AML-193 (cell line): ENCODE data around the gene DTNA.
A peak's percentile ranks its signal among the peaks of the same experiment; 100 is the strongest.

ENCODE experiments used
- DNase-seq, 2 experiments: peaks; one replicate each; lab custom pipeline; 2025; lab: John Stamatoyannopoulos, UW

Gene DTNA

DNA sequence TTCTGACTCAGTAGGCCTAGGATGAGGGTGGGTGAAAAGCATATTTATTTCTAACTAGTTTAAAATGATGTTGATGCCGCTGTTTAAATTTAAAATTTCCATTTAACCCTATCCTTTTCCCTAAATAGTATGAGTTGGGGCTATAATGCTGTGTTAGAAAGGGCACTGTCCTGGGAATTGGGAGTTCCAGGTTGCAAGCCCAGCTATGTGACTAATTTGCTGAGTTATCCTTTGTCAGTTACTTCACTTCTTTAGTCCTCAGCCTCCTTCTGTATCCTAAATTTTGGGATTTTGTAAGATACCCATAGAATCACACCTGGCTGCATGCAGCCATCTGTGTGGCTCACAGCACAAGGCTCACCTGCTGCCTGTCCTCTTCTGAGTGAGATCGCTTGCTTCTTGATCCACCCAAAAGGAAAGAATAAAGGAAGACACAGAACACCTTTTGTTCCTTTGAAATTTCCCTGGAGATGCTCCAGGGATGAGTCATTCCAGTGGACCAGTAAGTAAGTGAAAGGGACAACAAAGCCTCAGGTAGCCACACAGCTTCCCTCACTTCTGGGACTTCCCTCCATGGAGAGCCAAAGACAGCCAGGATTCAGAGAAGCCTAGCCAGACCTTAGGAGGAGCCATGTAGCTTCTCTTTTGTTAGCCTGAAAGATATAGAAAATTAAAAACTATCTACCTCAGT, 97.2 kb downstream of the DTNA start:
- DNase-seq: no peak

DNA sequence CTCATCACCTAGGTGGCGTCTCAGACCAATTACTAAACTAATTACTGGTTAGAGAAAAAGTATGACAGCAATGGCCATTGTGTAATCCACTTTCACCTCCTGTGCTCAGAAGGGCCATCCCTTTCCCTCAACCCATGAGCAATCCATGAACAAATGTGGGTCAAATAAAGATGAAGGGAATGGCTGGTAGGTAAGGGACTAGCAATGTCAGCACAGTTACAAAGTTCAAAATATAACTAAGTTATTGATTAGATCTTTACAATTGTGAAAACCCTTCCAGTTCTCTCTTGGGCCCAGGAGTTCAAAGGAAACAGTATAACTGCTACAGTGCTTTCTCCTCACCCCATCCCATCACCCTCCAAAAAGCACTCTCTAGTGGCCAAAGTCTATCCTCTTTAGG, 98.3 kb downstream of the DTNA start:
- DNase-seq: no peak

DNA sequence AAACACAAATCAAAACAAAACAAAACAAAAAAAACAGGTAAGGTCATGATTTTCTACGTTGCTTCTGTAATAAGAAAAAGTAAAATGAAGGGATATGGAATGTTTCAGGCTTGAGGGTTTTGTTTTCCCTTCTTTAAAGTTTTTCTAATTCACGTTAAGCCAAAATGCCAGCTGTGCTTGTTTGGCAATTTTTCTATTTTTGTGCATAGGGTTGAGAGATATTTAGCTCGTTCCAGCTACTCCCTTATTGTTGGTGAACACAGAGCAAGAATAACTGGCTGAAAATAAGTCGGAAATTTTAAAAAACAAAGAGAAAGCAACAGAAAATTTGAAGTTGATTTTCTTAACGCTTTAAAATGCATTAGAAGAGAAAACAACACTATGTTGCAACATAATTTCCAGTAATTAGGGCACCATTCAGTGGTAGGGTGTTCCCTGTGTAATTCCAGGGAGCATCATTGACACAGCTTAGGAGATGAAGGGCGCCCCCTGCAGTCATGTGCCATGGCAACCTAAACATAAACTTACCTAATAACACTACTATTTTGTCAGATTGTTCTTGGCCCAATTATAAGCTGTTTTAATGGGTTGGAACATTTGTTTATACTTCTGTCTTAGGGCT, 99.5 kb downstream of the DTNA start:
- DNase-seq: peak; percentile 1 to 9

DNA sequence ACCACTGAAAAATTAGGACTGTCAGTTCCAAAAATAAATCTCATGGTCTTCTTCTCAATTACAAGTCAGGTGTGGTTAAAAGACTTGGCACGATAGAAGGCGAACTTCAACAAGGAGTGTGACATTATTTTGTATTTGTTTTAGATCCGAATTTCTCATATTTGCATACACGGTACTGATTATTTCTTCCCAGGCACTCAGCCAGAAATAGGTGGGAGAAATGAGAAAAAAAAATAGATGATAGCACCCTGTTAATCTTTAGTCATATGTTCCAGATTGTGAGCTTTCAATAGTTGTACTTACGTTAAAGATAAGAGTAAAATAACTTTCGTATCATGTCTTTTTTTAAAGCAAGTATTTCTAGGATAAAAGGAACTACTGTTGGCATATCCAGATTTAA, 106.1 kb downstream of the DTNA start:
- no peak for DNase-seq

DNA sequence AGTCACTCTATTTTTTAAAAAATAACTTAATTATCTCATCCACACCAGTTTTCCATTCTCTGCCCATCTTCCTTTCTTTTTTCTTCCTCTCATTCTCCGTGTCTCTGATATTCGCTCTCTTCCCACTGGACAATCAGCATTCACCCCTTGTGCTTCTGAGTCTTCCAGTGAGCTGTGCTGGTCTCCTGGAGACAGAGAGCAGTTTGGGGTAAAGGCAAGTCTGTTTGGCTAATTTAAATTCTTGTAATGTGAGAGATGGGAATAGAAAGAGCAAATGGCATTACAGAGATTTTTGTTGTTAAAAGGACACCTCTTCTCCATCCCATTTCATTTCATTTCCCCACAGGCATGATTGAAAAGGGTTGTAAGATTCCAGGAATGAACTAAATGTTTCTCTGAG, 107.5 kb downstream of the DTNA start:
- no peak for DNase-seq

DNA sequence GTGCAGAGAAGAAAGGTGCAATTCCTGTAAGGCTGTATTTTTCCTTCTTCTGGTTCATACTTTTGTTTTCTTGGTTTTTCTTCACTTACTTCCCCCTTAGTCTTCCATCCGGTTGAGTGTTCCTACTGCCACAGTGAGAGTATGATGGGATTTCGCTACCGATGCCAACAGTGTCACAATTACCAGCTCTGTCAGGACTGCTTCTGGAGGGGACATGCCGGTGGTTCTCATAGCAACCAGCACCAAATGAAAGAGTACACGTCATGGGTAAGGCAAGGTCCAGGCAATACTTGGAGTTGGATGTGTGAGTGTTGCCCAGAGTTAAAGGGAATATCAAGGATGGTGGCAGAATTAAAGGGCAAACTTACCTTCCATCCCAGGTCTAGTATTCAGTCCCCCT, 108.0 kb downstream of the DTNA start:
- DNase-seq: no peak

DNA sequence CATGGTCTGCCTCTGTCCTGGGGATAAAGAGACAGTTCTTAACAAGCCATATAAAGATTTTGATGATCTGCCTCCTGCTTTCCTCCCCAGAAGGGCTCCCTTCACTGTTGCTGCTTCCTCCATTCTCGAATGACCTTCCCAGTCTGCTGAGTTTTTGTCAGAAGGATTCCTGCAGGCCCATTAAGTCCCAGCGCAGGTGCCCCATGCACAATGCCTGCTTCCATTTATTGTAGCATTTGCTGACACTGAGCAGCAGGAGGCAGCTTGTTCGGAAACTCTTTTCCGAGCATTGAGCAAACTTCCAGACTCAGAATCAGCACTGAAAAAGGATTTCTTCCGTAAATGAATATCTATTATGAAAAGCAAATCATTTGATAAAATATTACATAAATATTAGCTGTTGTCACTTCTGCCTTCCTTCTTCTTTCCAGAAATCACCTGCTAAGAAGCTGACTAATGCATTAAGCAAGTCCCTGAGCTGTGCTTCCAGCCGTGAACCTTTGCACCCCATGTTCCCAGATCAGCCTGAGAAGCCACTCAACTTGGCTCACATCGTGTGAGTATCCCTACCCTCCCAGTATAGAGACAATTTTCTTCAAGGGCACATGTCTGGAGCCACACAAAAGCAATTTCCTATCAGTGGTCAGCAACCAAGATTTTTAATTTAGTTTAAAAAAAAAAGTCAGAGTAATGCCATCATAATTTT, 110.4 kb downstream of the DTNA start:
- no peak for DNase-seq

DNA sequence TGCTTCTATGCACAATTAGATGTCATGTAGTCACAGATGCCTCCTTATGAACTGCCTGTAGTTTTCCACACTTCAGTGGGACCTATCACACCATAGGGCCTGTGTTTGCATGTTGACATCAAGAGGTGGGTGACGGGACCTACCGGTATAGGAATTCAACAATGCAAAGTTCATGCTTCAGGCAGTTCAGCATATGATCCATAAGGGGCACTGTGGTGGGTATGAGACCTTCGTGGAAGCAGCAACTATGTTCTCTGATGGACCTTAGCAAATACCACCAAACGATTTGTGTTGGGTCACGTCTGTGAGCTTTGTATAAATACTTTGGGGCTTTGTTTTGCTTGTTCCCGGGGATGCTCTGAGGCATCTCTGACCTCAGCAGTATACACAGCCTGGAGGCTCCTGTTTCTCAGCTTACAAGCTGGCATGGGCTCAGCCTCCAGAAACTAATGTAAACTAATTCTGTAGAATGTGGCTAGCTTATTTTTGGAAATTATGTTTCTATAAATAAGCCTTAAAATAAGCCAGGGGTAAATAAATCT, 111.6 kb downstream of the DTNA start:
- DNase-seq: no peak

DNA sequence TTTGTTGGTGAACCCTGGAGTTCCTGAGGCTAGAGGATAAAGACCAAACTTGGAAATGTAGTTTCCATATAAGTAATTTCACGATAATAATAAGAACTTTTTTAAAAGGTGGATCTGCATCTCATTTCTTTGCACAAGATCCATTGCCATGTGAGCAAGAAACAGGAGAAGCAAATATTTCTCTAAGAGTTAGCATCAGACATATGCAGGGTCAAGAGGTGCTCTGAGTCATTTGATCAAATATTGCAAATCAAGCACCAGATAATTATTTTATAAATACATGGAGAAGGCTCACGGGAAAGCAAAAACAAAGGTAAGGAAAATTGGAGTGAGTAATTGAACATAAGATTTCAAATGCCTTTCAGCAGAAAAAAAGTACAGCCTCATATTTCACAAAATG, 118.0 kb downstream of the DTNA start:
- no peak for DNase-seq

DNA sequence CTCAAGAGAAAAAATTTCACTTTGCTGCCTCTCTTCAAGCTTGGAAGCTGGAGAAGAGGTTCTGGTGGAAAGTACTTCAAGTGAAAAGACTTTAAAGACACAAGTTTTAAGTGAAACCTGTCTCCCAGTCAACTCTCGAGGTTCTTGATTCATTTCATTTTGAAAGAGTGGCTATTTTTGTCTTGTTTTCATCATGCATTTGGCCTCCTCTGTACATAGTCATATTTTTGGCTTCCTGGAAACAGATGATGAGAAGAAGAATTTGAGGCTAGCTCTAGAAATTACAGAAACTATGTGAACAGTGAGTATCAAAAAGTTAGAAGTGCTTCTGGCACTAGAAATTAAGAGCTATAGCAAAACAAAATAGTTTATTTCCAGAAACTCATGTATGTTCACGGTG, 124.8 kb downstream of the DTNA start:
- DNase-seq: no peak

DNA sequence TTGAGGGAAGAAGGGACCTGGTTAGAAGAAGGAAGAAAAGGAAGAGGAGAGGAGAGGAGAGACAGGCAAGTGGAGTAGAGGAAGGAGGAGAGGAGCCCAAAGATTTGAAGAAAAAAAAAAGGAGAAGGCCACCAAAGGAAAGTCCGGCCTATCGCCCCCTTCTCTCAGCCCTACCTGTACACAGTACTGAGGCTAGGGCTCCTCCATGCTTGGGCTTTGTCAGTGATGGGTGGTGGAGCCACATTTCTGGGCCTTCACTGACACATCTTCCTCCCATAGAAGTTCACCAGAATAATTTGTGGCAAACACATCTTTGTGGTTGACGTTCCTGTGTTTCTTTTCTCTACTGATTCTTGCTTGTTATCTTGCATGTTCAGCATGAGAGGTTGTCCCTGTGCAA, 125.4 kb downstream of the DTNA start:
- DNase-seq: no peak

DNA sequence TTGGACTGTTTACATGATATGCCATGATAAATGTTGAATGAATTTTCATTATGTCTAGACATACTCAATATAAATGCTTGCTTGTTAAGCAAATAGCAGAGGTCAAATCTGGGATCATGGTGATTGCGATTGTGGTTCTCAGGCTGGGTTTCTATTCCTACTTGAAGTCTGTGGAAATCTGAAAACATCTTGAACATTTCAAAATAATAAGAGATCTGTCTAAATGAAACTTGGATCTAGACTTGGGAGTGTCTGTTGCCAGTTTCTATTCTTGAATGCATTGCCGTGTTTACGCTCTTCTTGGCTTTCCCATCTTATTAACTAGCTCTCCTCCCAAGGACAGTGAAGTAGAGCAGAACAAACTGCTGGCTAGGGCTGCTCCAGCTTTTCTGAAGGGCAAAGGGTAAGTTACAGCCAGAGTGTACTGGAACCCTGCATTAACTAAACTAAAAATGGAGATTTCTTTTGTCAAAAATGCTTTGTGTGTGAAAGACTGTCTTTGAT, 127.7 kb downstream of the DTNA start:
- no peak for DNase-seq

DNA sequence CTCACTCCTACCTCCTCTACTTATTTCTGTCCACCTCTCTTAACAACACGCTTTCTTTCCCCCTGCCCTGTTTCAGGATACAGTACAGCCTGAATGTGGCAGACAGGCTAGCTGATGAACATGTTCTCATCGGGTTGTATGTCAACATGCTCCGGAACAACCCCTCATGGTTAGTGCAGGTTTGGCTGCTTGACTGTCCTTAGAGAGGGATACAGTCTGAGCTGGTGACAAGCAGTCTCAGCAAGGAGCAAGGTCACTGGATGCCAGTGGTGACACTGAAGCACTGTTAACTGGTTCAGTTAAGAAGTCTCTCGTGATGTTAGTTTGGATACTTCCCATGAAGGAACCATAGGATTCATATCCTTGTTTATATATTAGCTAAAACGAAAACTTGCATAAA, 128.6 kb downstream of the DTNA start:
- DNase-seq: no peak

DNA sequence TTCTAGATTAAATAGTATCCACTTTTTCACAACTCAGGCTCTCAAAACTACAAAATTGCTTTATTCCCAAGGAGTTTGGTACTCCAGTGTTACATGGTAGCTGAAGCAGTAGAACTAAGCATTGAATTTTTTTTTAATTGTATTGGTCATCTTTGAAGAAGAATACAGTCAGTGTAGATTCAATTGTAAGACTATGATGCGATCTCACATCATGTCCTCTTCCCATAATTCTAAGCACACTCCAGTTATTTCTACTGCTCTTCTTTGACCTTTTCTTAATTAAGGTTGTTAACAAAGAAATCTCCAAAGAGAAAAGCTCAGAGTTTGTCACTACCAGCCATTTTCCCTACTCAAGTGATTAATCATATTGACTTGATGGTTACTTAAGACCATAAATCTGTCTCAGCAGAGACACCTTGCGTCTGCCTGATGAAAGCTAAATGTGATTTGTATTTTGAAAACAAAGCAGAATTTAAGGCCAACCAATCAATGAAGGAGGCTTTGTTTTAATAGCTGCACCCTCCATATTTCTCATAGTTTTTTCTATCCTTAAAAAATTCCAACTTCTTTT, 130.2 kb downstream of the DTNA start:
- no peak for DNase-seq

DNA sequence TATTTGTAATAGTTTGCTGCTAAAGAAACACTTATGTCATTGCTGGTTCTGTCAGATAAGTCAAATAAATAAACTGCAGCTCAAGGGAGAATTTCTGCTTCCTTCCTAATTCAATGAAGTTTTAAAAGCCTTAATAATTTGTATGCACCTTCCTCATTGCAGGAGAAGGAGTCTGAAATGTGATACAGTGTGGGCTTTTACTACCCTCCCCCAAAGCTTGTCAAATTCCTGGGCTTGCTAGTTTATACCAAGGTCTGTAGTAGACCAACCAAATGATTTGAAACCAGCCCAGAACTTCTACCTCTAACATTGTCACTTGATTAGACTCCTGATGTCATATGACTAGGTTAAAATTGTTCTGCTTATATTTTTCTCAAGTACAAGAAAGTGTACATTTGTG, 131.8 kb downstream of the DTNA start:
- no peak for DNase-seq

DNA sequence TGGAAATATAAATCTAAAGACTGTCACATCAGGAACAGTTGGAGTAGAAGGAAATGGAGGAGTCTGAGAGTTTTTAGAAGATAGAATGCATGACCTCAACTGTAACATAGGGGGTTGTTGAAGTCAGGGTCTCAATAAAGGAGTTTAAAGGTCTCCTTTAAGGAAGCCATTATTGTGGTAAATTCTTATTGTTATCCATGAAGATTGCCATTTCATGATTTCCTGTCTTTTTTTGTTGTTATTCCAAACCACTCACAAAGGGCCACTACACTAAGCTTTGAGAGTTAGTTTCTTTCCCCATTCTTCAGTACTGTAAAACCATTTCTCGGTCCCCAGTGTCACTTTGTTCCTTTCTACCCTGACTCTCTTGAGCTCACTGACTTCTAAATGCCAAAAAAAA, 134.0 kb downstream of the DTNA start:
- DNase-seq: no peak

DNA sequence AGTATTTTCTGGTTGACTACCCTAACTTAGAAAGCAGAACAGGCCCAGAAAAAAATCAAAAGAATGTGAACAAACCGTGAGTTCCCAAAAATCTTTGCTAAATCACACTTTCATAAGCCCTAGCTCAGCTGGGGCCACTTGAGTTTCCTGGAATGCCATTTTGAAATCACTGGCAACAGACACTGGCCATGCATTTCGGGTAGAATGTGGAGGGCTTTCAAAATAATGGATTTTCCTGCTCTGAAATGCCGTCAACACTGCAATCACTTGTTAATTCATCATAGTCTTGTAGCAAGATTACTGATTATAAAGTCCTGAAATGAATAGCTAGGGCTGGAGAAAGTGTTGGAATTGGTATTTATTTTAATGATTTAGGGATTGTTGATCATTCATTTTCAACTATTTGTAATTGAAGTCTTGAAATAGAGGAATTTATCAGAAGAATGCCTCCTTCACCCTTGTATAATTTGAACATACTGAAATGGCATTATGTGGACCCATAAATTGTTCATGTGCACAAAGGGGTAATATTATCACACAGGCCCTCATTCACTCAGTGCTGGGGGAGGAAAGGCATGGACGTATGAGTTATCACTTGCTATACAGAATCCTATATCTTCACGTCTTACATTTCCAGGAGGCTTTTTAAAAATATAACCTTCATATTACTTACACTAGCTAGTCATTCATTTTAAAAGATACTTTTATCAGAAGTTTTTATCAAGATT, 134.8 kb downstream of the DTNA start:
- DNase-seq: no peak

DNA sequence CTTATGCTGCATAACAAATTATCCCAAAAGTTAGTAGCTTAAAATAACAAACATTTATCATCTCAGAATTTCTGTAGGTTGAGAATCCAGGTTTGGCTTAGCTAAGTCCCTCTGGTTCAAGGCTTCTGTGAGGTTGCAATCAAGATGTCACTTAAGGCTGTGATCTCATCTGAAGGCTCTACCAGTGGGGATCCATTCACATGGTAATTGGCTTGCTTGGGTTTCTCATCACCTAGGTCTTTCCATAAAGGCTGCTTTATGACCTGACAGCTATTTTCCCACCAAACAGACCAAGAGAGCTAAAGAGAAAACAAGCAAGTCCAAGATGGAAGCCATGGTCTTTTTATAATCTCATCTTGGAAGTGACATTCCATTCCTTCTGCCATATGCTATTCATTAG, 137.3 kb downstream of the DTNA start:
- DNase-seq: no peak

DNA sequence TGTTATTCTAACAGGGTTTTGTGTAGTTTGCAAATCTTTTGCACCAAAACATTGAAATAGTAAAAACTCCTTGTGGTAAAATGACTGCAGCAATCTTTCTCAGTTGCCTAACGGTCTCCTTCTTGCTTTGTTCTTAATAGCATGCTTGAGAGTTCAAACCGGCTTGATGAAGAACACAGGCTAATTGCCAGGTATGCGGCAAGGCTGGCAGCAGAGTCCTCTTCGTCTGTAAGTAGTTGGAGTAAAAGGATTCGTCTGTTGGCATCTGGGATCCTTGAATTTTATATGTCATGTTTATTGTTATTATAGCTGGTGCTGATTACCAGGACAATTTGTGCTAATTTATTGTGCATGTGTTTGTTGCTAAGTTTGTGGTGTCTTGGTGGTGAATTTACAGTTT, 138.1 kb downstream of the DTNA start:
- no peak for DNase-seq

DNA sequence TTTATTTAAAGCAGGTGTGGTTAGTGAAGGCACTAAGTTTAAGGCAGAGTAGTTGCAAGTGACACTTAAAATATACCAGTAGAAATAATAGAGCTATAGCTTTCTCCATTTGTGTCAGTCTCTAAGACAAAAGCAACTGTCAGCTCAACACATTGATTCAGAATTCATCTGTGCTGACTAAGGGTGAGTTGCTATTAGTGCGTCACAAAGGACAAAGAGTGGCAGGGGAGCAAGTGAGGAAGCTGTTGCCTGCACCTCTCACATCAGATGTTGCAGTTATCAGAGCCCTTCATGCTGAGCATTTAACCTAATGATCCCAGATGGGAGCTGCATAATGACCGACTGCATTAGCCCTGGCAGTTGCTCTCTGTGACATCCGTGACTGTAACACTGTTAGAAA, 138.6 kb downstream of the DTNA start:
- DNase-seq: no peak

DNA sequence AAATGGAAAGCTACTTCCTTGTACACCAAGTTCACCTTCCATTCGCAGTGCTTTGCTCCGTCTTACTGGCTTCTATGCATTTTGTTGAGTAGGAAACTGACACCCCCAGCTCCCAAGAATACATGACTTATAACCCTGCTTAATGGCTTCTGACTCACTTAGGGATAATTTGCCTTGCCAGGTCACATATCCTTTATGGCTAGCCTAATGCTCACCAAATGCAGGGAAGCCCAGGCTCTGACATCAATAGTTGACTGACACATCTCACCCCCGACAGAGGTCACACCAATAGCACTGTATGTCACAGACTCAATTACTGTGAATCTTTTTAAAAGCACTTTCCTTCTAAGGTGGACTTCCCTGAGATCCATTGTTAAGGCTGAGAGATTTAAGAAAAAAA, 147.2 kb downstream of the DTNA start:
- no peak for DNase-seq

DNA sequence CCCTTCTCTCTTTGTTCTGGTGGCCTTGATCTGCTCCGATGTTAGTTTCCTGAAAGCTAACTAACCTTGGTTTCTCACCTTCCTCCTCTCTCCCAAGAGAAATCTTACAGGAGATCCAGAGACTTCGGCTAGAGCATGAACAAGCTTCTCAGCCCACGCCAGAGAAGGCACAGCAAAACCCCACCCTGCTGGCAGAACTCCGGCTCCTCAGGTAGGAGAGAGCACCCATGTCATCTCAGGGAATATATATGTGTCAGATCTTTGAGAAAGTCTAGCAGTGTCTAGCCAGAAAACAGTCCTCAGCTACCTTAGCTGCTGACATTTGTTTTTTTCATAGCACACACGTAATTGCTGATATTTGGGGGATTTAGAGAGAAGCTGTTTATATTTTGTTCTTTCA, 148.1 kb downstream of the DTNA start:
- no peak for DNase-seq
